ENCODE data around the gene NLRP4. TPM values are rescaled to one million over a fixed set of nuclear protein-coding genes. Genes with fewer than 3 reads are reported as not detected.

Gene NLRP4
- total and polyA plus RNA-seq, 11 donors: not detected

DNA sequence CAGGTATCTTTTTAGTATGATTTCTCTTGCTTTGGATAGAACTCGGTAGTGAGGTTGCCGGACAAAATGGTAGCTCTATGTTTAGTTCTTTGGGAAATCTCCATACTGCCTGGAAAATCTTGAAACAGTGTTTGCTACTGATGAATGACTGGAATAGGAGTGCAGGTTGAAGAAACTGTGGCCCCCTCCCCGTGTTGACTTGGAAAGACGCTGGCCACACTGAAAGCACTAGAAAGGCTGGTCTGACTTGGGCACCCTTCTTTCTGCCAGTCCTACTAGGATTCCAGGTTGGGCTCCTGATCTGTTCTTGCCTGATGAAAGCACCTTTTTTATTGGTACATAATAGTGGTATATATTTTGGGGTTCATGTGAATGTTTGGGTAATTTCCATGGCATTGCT, 46.3 kb downstream of the NLRP4 start:
- WGBS, 4 donors: 68 to 82% (median 80%) methylated on average over 4 of the region's 4 CpGs
- no peak for TF ChIP-seq POLR2A (IDR thresholded peaks at IDR 0.05)
- TF ChIP-seq, protein P1, sequence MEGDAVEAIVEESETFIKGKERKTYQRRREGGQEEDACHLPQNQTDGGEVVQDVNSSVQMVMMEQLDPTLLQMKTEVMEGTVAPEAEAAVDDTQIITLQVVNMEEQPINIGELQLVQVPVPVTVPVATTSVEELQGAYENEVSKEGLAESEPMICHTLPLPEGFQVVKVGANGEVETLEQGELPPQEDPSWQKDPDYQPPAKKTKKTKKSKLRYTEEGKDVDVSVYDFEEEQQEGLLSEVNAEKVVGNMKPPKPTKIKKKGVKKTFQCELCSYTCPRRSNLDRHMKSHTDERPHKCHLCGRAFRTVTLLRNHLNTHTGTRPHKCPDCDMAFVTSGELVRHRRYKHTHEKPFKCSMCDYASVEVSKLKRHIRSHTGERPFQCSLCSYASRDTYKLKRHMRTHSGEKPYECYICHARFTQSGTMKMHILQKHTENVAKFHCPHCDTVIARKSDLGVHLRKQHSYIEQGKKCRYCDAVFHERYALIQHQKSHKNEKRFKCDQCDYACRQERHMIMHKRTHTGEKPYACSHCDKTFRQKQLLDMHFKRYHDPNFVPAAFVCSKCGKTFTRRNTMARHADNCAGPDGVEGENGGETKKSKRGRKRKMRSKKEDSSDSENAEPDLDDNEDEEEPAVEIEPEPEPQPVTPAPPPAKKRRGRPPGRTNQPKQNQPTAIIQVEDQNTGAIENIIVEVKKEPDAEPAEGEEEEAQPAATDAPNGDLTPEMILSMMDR (IDR thresholded peaks at IDR 0.05): no peak
- ATAC-seq: no peak
- no peaks in the 10 kb centered on the region for H3K4me1 ChIP-seq
- no peak overlapping the region for H3K4me3 ChIP-seq
- H3K27me3 ChIP-seq: peaks cover 0 to 6% (median 0%) of the 10 kb centered on the region in 9 donors
- H3K9me3 ChIP-seq: peaks cover 0 to 23% (median 9%) of the 10 kb centered on the region in 12 donors
- DNase-seq: no peak
- intact Hi-C loops (cut with DNase I): no loop called here
- no peaks in the 10 kb centered on the region for H3K36me3 ChIP-seq
- H3K27ac ChIP-seq: no peak overlapping the region

DNA sequence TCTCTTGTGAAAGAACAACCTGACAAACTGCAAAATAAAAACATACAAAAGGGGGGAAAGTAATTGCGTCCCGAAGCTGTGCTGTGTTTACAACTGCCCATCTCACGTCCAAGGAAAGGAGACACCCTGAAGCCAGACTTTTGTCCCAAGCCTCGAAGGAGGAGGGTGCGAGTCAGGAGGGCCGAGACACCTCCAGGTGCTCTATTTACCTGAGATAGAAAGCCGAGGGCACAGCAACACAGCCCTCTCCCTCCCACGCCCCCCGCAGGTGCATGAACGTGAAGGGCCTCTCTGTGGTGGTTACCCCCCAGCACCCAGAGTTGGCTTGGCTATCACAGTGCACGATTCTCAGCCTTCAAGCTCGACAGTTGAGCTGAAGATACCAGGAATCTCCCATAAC, 62.6 kb downstream of the NLRP4 start:
- Histone ChIP-seq H3K27ac (no peak overlapping the region), H3K4me3 (no peak overlapping the region), H3K9me3 (peaks cover 0 to 4% (median 0%) of the 10 kb centered on the region in 12 donors), H3K27me3 (peaks cover 0 to 3% (median 0%) of the 10 kb centered on the region in 9 donors), H3K36me3 (no peaks in the 10 kb centered on the region), H3K4me1 (no peaks in the 10 kb centered on the region)
- intact Hi-C loops (cut with DNase I): no loop called here
- ATAC-seq: no peak
- no peak for DNase-seq
- no peak for TF ChIP-seq POLR2A (IDR thresholded peaks at IDR 0.05)
- TF ChIP-seq, protein P1 (IDR thresholded peaks at IDR 0.05): no peak
- 71 to 76% (median 74%) methylated on average over 12 of the region's 12 CpGs for WGBS, 4 donors

DNA sequence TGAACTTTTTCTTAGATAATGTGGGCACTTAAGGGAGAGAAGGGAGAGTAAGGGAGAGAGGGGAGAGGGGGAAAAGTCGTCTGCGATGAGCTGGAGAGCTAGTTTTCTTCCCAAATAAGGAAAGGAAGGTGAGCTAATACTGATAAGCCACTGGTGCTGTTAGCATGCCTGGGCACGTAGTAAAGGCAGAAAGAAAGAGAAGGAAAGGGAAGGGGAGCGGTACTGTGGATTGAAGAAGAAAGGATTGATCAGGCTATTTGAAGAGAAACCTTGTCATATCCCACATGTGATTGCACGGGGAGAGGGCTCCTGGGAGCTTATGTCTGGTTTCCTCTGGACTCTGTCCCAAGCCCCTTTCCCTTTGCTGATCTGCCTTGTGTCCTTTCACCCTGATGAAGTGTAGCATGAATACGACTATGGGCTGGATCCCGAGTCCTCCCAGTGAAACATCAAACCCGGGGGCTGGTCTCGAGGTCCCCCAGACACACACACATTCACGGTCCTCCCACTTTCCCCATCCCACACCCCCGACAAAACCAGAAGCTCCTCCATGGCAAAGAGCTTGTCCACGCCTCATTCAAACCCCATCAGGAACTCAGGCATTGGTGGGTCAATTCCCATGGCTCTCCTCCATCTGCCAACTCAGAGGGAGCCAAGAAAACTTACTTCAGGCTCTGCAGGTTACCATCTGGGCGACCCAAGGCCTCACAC, 65.2 kb downstream of the NLRP4 start:
- 64 to 73% (median 67%) methylated on average over 13 of the region's 13 CpGs for WGBS, 4 donors
- H3K4me3 ChIP-seq: no peak overlapping the region
- ATAC-seq (no peak), DNase-seq (no peak)
- TF ChIP-seq, protein P1 (IDR thresholded peaks at IDR 0.05): no peak
- no peak for TF ChIP-seq POLR2A (IDR thresholded peaks at IDR 0.05)
- no peak overlapping the region for H3K27ac ChIP-seq
- H3K36me3 ChIP-seq: no peaks in the 10 kb centered on the region
- peaks cover 0 to 3% (median 0%) of the 10 kb centered on the region in 9 donors for H3K27me3 ChIP-seq
- intact Hi-C loops (cut with DNase I): no loop called here
- no peaks in the 10 kb centered on the region for H3K4me1 ChIP-seq
- peaks cover 0 to 4% (median 0%) of the 10 kb centered on the region in 12 donors for H3K9me3 ChIP-seq

DNA sequence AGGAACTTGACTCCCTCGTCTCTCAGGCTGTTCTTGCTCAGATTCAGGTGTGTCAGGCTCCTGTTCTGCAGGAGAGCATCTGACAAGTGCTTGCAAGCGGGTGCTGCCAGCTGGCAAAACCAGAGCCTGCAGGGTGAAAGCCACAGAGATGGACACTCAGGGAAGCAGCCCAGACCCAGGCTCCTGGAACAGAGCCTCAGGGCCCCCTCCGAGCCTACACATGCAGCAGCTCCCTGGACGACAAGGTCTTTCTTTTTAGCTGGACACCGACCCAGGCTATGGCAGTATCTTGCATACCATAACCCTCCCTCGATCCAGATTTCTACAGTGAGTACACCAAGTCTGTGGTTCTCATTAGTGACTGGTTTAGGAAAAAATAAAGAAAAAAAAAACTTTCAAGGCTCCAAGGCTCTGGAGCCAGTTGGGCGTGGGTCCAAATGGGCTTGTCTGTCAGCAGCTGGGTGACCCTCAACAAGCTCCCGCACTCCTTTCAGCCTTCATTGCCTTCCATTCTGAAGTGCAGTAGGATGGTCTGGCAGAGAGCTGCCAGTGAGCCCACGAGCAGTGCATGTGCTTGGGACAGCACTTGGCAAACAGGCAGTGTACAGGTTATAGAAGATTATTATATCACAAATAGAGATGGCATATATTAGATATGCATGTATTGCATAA, 65.9 kb downstream of the NLRP4 start:
- Histone ChIP-seq H3K27me3 (peaks cover 0 to 3% (median 0%) of the 10 kb centered on the region in 9 donors), H3K27ac (no peak overlapping the region), H3K4me1 (no peaks in the 10 kb centered on the region), H3K9me3 (peaks cover 0 to 4% (median 0%) of the 10 kb centered on the region in 12 donors), H3K36me3 (no peaks in the 10 kb centered on the region), H3K4me3 (no peak overlapping the region)
- intact Hi-C loops (cut with DNase I): no loop called here
- ATAC-seq: no peak
- DNase-seq: no peak
- WGBS, 4 donors: 64 to 72% (median 69%) methylated on average over 9 of the region's 9 CpGs
- TF ChIP-seq, protein P1 (IDR thresholded peaks at IDR 0.05): no peak
- no peak for TF ChIP-seq POLR2A (IDR thresholded peaks at IDR 0.05)
